K562 (cell line): Measurements from ENCODE around the gene POU2AF2.

Experiments
- CHD1 ChIP-seq: fragments of 200-600 bp; sonication (generic); IDR thresholded peaks from one replicate; pipeline ENCODE4 v1.6.1; 2012; ENCODE audit warnings: mild to moderate bottlenecking, moderate library complexity, low read length, inconsistent platforms
- FOXA1 ChIP-seq: fragments of 450-650 bp; IDR thresholded peaks from 2 replicates; pipeline ENCODE4 v1.6.1; 2016; ENCODE audit warnings: mild to moderate bottlenecking, borderline replicate concordance
- SAFB2 ChIP-seq: fragments of 200-400 bp; formaldehyde crosslinking; IDR thresholded peaks from 2 replicates; pipeline ENCODE4 v1.6.1; 2018; ENCODE audit warnings: borderline replicate concordance, low read length, low read depth, moderate library complexity; ENCODE audit not compliant: severe bottlenecking
- ZKSCAN1 ChIP-seq: fragments of 150-350 bp; IDR thresholded peaks from 2 replicates; pipeline ENCODE4 v1.6.1; 2016; ENCODE audit warnings: low read depth, low read length
- ZNF143 ChIP-seq: sonication (generic); formaldehyde crosslinking; IDR thresholded peaks from 2 replicates; pipeline ENCODE4 v1.9.0; 2022; ENCODE audit warnings: mild to moderate bottlenecking, missing genetic modification reagents
- ZNF175 ChIP-seq: fragments of 200-800 bp; sonication (Bioruptor generic); IDR thresholded peaks from 2 replicates; pipeline ENCODE4 v1.6.1; 2016; ENCODE audit warnings: low read depth, mild to moderate bottlenecking, missing genetic modification characterization, missing compliant biosample characterization
- TF ChIP-seq, protein P1 (sequence below): sonication (generic); formaldehyde crosslinking; IDR thresholded peaks from 2 replicates; pipeline ENCODE4 v1.8.1; 2023; ENCODE audit warnings: mild to moderate bottlenecking, missing genetic modification reagents
- TF ChIP-seq, protein P2 (sequence below): sonication (generic); formaldehyde crosslinking; IDR thresholded peaks from 2 replicates; pipeline ENCODE4 v1.8.1; 2022; ENCODE audit warnings: missing genetic modification reagents
- TF ChIP-seq, protein P3 (sequence below), 3 experiments: IDR thresholded peaks in 2 of 3; conservative IDR thresholded peaks in 1 of 3; 2 replicates each; pipeline ENCODE4 v1.5.1; 2011 to 2012; ENCODE audit warnings: low read length in 3 of 3, mild to moderate bottlenecking in 3 of 3, control low read depth in 2 of 3, improper control_type of control experiment in 1 of 3, inconsistent platforms in 1 of 3, low read depth in 1 of 3, mixed read lengths in 1 of 3, moderate library complexity in 1 of 3; ENCODE audit not compliant: insufficient read depth in 2 of 3
- TF ChIP-seq, protein P4 (sequence below): sonication (generic); formaldehyde crosslinking; IDR thresholded peaks from 2 replicates; pipeline ENCODE4 v1.8.0; 2022; ENCODE audit warnings: mild to moderate bottlenecking, low read depth, missing genetic modification reagents
- TF ChIP-seq, protein P5 (sequence below), 2 experiments: IDR thresholded peaks in 1 of 2; conservative IDR thresholded peaks in 1 of 2; 2 replicates each; pipeline ENCODE4 v1.6.1; 2016; ENCODE audit warnings: low read depth in 2 of 2, mild to moderate bottlenecking in 1 of 2, missing compliant biosample characterization in 1 of 2, missing genetic modification characterization in 1 of 2, moderate library complexity in 1 of 2

DNA sequence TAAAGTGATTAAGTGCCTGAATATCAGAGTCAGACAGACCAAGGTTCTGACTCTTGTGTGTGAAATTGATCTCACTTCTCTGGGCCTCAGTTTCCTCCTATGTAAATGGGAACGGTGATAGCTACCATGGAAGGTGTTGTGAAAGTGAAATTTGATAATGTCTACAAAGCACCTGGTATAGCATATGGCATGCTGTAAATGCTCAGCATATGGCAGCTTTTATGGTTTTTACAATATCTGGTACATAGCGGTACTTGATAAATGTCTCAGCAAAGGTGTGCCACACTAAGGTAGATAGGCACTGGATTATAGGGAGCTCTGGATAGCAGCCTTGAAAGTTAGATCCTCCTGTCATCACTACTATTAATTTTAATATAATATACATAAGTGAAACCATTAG, 19.9 kb downstream of the POU2AF2 start:
- TF ChIP-seq, protein P1, sequence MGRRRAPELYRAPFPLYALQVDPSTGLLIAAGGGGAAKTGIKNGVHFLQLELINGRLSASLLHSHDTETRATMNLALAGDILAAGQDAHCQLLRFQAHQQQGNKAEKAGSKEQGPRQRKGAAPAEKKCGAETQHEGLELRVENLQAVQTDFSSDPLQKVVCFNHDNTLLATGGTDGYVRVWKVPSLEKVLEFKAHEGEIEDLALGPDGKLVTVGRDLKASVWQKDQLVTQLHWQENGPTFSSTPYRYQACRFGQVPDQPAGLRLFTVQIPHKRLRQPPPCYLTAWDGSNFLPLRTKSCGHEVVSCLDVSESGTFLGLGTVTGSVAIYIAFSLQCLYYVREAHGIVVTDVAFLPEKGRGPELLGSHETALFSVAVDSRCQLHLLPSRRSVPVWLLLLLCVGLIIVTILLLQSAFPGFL (CRISPR knock-in tag), result no peak
- TF ChIP-seq ZNF143 (CRISPR knock-in tag), result no peak
- TF ChIP-seq, protein P2, sequence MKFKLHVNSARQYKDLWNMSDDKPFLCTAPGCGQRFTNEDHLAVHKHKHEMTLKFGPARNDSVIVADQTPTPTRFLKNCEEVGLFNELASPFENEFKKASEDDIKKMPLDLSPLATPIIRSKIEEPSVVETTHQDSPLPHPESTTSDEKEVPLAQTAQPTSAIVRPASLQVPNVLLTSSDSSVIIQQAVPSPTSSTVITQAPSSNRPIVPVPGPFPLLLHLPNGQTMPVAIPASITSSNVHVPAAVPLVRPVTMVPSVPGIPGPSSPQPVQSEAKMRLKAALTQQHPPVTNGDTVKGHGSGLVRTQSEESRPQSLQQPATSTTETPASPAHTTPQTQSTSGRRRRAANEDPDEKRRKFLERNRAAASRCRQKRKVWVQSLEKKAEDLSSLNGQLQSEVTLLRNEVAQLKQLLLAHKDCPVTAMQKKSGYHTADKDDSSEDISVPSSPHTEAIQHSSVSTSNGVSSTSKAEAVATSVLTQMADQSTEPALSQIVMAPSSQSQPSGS, result no peak
- TF ChIP-seq, protein P3, sequence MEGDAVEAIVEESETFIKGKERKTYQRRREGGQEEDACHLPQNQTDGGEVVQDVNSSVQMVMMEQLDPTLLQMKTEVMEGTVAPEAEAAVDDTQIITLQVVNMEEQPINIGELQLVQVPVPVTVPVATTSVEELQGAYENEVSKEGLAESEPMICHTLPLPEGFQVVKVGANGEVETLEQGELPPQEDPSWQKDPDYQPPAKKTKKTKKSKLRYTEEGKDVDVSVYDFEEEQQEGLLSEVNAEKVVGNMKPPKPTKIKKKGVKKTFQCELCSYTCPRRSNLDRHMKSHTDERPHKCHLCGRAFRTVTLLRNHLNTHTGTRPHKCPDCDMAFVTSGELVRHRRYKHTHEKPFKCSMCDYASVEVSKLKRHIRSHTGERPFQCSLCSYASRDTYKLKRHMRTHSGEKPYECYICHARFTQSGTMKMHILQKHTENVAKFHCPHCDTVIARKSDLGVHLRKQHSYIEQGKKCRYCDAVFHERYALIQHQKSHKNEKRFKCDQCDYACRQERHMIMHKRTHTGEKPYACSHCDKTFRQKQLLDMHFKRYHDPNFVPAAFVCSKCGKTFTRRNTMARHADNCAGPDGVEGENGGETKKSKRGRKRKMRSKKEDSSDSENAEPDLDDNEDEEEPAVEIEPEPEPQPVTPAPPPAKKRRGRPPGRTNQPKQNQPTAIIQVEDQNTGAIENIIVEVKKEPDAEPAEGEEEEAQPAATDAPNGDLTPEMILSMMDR (IDR thresholded peaks at IDR 0.05 in 2 of 3, conservative IDR thresholded peaks at IDR 0.05 in 1 of 3; ENCODE audit: insufficient read depth in 2 of 3, low read depth in 1 of 3, low read length in 3 of 3), result no peak
- TF ChIP-seq FOXA1, result no peak
- TF ChIP-seq, protein P4, sequence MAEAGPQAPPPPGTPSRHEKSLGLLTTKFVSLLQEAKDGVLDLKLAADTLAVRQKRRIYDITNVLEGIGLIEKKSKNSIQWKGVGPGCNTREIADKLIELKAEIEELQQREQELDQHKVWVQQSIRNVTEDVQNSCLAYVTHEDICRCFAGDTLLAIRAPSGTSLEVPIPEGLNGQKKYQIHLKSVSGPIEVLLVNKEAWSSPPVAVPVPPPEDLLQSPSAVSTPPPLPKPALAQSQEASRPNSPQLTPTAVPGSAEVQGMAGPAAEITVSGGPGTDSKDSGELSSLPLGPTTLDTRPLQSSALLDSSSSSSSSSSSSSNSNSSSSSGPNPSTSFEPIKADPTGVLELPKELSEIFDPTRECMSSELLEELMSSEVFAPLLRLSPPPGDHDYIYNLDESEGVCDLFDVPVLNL (CRISPR knock-in tag), result no peak
- no peak for TF ChIP-seq CHD1
- no peak for TF ChIP-seq SAFB2
- TF ChIP-seq, protein P5, sequence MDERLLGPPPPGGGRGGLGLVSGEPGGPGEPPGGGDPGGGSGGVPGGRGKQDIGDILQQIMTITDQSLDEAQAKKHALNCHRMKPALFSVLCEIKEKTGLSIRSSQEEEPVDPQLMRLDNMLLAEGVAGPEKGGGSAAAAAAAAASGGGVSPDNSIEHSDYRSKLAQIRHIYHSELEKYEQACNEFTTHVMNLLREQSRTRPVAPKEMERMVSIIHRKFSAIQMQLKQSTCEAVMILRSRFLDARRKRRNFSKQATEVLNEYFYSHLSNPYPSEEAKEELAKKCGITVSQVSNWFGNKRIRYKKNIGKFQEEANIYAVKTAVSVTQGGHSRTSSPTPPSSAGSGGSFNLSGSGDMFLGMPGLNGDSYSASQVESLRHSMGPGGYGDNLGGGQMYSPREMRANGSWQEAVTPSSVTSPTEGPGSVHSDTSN (CRISPR knock-in tag; IDR thresholded peaks at IDR 0.05; ENCODE audit: low read depth), result no peak
- TF ChIP-seq, protein P5 (tag; conservative IDR thresholded peaks at IDR 0.05; ENCODE audit: low read depth), result no peak
- no peak for TF ChIP-seq ZKSCAN1
- no peak for TF ChIP-seq ZNF175
